Nephron (organoid): ENCODE results near the gene TLK1.

Experiments
- H3K27ac Mint-ChIP-seq, 3 experiments: 2 replicates each; pipeline ENCODE4 v1.8.0; 2020; ENCODE audit warnings: mixed read lengths in 3 of 3, mild to moderate bottlenecking in 2 of 3, moderate library complexity in 1 of 3
- H3K27me3 Mint-ChIP-seq: 2 replicates; pipeline ENCODE4 v1.8.0; 2021; ENCODE audit warnings: low read depth, mild to moderate bottlenecking, moderate library complexity, mixed read lengths
- H3K36me3 Mint-ChIP-seq: 2 replicates; pipeline ENCODE4 v1.8.0; 2020; ENCODE audit warnings: low read depth, mixed read lengths
- H3K4me1 Mint-ChIP-seq: 2 replicates; pipeline ENCODE4 v1.8.0; 2020; ENCODE audit warnings: mixed read lengths
- H3K4me3 Mint-ChIP-seq, 3 experiments: 2 replicates each; pipeline ENCODE4 v1.8.0; 2020; ENCODE audit warnings: mild to moderate bottlenecking in 3 of 3, mixed read lengths in 3 of 3, moderate library complexity in 2 of 3
- H3K9me3 Mint-ChIP-seq: 2 replicates; pipeline ENCODE4 v1.8.0; 2020; ENCODE audit warnings: mixed read lengths
- CTCF ChIP-seq, 3 experiments: fragments of 200-600 bp; sonication (generic); IDR thresholded peaks; one replicate each; pipeline ENCODE4 v1.5.0; 2021; ENCODE audit warnings: antibody characterized with exemption in 3 of 3; ENCODE audit not compliant: unreplicated experiment in 3 of 3

Gene TLK1

GRCh38 chr2:171150694-171151285 lies 9.9 kb downstream of the TLK1 start:
- H3K4me1 Mint-ChIP-seq, result peaks cover 16% of the 10 kb centered on the region
- H3K27ac Mint-ChIP-seq, result no peak overlapping the region
- no peak overlapping the region for H3K4me3 Mint-ChIP-seq
- no peaks in the 10 kb centered on the region for H3K36me3 Mint-ChIP-seq
- H3K9me3 Mint-ChIP-seq, result no peaks in the 10 kb centered on the region
- H3K27me3 Mint-ChIP-seq, result no peaks in the 10 kb centered on the region
- no peak for TF ChIP-seq CTCF (IDR thresholded peaks at IDR 0.05; ENCODE audit: unreplicated experiment in 3 of 3)

- no peaks in the 10 kb centered on the region for H3K36me3 Mint-ChIP-seq
Observed at GRCh38 chr2:171149986-171150693, 10.6 kb downstream of the TLK1 start.

GRCh38 chr2:171149171-171149938 lies 11.3 kb downstream of the TLK1 start:
- Mint-ChIP-seq H3K9me3 (no peaks in the 10 kb centered on the region), H3K27ac (no peak overlapping the region), H3K4me3 (no peak overlapping the region), H3K27me3 (no peaks in the 10 kb centered on the region), H3K4me1 (peaks cover 3% of the 10 kb centered on the region), H3K36me3 (no peaks in the 10 kb centered on the region)
- no peak for TF ChIP-seq CTCF (IDR thresholded peaks at IDR 0.05; ENCODE audit: unreplicated experiment in 3 of 3)

More at GRCh38 chr2:171149986-171150693, 10.6 kb downstream of the TLK1 start:
- Mint-ChIP-seq H3K9me3 (no peaks in the 10 kb centered on the region), H3K4me1 (peaks cover 11% of the 10 kb centered on the region), H3K27ac (no peak overlapping the region), H3K27me3 (no peaks in the 10 kb centered on the region), H3K4me3 (no peak overlapping the region)
- TF ChIP-seq CTCF (IDR thresholded peaks at IDR 0.05; ENCODE audit: unreplicated experiment in 3 of 3), result no peak

GRCh38 chr2:171147081-171147480 lies 13.6 kb downstream of the TLK1 start:
- no peak overlapping the region for H3K4me3 Mint-ChIP-seq
- H3K27ac Mint-ChIP-seq, result peak overlapping the region in 2 of 3 experiments; percentile 19 to 52
- peaks cover 8% of the 10 kb centered on the region for H3K36me3 Mint-ChIP-seq
- no peak for TF ChIP-seq CTCF (IDR thresholded peaks at IDR 0.05; ENCODE audit: unreplicated experiment in 3 of 3)
- no peaks in the 10 kb centered on the region for H3K4me1 Mint-ChIP-seq
- H3K27me3 Mint-ChIP-seq, result no peaks in the 10 kb centered on the region
- H3K9me3 Mint-ChIP-seq, result peaks cover 4% of the 10 kb centered on the region

- TF ChIP-seq CTCF (IDR thresholded peaks at IDR 0.05; ENCODE audit: unreplicated experiment in 3 of 3), result no peak
- peaks cover 4% of the 10 kb centered on the region for H3K9me3 Mint-ChIP-seq
- H3K4me1 Mint-ChIP-seq, result peaks cover 1% of the 10 kb centered on the region
- H3K4me3 Mint-ChIP-seq, result no peak overlapping the region
- no peaks in the 10 kb centered on the region for H3K27me3 Mint-ChIP-seq
- peaks cover 8% of the 10 kb centered on the region for H3K36me3 Mint-ChIP-seq
- H3K27ac Mint-ChIP-seq, result peak overlapping the region; percentile 19 to 52 (median 40)
Observed at GRCh38 chr2:171146633-171147032, 14.1 kb downstream of the TLK1 start.
